ENCODE data around the gene LRIG2.
"Not testable (repeated sequence)": the region's sequence is repeated elsewhere in the genome, so short reads cannot be mapped to it uniquely, and the experiment has no call there.

Gene LRIG2

DNA sequence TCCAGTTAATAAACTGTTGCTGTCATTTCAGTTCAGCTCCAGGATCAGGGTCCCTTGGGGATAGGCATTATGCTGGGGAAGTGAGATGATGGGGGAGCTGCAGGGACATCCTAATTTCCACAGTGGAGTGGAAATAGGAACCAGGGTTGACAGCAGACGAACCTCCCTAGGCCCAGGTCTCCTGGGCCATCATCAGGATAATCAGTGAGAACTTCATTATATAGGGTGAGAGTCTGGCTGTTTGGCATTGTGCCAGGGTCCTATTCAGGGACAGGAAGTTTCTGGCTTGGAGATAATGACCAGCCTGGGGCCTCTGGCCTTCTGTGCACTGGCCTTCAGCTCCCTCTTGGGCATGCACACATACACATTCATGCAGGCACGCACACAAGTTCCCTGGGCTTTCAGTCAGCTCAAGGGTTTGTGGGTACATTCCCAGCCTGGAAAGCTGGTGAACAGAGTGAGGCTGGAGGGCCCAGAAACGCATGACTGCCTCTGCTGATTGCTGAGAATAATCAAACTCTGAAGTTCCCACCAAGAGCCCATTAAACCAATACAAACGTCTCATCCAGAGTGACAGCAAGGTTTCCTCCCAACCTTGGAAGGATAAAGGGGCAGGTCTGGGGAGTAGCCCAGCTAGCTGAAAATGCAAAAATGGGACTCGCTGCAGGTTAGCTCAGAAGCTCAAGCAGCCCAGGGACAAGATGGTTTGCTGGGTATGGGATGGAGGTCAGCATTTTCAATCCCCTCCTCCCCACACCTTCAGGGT is 13.9 kb upstream of the LRIG2 start:
- no peak for DNase-seq (ENCODE audit: low read depth in 2 of 2)

DNA sequence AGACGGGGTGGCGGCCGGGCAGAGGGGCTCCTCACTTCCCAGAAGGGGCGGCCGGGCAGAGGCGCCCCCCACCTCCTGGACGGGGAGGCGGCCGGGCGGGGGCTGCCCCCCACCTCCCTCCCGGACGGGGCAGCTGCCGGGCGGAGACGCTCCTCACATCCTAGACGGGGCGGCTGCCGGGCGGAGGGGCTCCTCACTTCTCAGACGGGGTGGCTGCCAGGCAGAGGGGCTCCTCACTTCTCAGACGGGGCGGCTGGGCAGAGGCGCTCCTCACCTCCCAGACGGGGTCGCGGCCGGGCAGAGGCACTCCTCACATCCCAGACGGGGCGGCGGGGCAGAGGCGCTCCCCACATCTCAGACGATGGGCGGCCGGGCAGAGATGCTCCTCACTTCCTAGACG is 9.5 kb upstream of the LRIG2 start:
- DNase-seq (ENCODE audit: low read depth in 2 of 2) = not testable (repeated sequence)

- no peak for DNase-seq (ENCODE audit: low read depth in 2 of 2)
Observed at GRCh38 chr1:113072141-113072756, 749 bp upstream of the LRIG2 start.

DNA sequence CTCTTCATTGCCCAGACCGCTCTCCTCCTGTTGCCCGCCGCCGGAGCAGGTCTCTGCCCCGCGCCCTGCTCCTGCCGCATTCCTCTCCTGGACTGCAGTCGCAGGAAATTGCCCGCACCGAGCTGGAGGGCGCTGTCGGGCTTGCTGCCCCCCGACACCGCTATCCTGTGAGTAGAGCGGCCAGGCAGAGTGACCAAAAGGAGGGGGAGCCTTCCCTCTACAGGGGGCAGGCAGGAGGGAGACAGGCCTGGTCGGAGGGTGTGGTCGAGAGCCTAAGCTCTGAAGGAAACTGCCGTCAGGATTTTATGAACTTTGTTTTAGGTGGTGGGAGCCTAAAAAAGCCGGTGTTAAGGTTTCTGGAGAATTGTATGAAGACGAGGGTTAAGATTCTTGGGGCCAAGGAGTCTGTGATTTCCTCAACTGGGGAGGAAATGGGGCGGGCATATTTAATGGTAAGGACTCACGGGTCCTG is 517 bp downstream of the LRIG2 start:
- DNase-seq (ENCODE audit: low read depth in 2 of 2) = no peak

GRCh38 chr1:113074237-113074636 is 1.2 kb downstream of the LRIG2 start:
- no peak for DNase-seq (ENCODE audit: low read depth in 2 of 2)

DNA sequence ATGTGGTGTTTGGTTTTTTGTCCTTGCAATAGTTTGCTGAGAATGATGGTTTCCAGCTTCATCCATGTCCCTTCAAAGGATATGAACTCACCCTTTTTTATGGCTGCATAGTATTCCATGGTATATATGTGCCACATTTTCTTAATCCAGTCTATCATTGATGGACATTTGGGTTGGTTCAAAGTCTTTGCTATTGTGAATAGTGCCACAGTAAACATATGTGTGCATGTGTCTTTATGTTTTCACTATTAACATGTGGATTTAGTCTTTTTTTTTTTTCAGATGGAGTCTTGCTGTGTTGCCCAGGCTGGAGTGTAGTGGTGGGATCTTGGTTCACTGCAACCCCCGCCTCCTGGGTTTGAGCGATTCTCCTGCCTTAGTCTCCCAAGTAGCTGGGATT is 5.0 kb downstream of the LRIG2 start:
- DNase-seq (ENCODE audit: low read depth in 2 of 2) = not testable (repeated sequence)

DNA sequence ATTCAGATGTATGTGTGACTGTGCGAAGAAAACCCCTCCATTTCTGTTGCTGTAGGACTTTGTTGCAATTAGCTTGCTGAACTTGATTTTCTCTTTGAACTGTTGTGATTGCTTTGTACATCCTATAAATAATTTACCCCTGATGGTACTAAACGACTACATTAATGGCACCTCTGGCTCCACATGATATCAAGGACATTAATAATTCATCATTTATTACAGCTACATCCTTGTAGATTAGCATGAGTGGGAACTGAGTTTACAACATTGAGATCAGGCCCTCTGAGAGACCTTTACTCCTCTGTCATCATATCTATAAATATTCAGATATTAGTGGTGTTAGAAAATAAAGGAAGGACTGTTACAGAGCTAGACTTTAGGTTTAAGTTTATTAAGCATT is 13.5 kb downstream of the LRIG2 start:
- DNase-seq (ENCODE audit: low read depth in 2 of 2) = no peak

GRCh38 chr1:113088972-113089371 is 16.0 kb downstream of the LRIG2 start:
- DNase-seq (ENCODE audit: low read depth in 2 of 2) = no peak

DNA sequence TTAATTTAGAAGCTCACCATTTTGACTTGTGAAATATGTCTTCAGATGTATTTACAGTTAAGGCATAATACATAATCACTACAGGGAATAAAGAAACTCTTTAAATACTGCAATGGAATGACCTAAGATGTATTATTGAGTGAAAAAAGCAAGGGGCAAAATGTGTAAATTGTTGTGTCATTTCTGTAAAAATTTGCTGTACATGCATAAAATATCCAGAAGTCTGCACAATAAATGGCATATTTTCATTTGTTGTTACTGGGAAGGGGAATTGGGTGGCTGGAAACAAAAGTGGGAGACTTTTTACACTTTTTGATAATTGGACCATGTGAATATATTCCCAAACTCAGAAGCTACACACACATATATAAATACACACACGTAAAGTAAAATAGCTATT is 17.1 kb downstream of the LRIG2 start:
- DNase-seq (ENCODE audit: low read depth in 2 of 2) = no peak

DNA sequence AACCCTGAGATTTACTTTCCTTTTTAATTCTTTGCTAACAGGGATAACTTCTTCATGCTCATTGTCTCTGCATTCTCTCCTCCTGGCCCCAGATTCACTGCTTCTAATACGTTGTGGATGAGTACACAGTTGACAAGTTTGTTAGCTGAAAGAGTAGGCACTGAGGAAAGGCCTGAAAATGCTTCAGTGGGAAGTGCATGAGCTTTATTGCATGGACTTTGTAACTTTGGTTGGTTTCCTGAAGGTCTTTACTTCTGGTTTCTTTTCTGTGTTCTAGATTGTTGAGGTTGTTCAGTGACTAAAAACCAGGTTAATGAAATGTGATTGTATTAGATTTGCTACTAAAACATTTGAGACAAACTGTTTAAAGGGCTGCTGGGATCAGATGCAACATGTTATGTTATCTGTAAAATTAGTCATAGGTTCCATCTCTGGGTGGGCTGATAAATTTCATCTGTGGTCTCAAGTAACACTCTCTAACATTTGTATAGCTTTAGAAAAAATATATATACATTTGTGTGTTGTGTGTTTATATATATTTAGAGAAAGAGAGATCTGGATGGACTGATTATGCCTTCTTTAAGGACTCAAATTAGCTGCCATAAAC is 19.1 kb downstream of the LRIG2 start:
- no peak for DNase-seq (ENCODE audit: low read depth in 2 of 2)

DNA sequence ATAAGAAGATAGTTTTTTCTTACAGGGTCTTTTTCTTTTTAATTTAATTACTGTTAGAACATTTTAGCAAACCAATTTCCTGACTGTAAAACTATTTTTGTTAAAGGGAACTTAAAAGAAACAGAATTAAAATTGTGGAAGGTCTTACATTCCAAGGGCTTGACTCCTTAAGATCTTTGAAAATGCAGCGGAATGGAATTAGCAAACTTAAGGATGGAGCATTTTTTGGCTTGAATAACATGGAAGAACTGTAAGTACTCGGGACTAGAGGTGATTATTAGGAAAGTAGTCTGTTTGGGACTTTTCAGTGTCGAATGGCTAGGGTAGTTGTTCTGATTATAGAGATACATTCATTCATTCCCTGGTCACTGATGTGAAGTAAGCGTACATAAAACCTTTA is 21.5 kb downstream of the LRIG2 start:
- no peak for DNase-seq (ENCODE audit: low read depth in 2 of 2)

DNA sequence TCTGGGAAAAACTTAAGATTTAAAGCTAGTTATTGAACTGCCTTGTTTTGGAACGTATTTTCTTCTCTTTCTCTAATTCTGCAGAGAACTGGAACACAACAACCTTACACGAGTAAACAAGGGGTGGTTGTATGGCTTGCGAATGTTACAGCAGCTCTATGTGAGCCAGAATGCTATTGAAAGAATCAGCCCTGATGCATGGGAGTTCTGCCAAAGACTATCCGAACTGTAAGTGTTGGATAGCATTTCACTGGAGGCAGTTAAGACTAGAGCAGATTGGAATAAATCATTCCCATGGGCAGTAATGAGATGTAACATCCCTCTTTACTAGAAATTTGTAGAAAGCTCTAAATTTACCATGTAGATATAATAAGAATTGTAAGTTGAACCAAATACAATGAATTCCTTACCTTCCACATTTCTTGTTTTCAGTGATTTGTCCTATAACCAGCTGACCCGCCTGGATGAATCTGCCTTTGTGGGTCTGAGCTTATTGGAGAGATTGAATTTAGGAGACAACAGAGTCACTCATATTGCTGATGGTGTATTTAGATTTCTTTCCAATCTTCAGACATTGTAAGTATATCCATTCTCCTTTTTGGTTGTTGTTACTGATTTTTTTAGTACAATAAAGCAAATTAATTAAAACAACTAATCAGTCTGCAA is 22.9 kb downstream of the LRIG2 start:
- DNase-seq (ENCODE audit: low read depth in 2 of 2) = no peak

GRCh38 chr1:113096493-113096892 is 23.5 kb downstream of the LRIG2 start:
- no peak for DNase-seq (ENCODE audit: low read depth in 2 of 2)

- no peak for DNase-seq (ENCODE audit: low read depth in 2 of 2)
Observed at GRCh38 chr1:113101588-113101987, 28.6 kb downstream of the LRIG2 start.

- no peak for DNase-seq (ENCODE audit: low read depth in 2 of 2)
Observed at GRCh38 chr1:113103048-113103447, 30.1 kb downstream of the LRIG2 start.

DNA sequence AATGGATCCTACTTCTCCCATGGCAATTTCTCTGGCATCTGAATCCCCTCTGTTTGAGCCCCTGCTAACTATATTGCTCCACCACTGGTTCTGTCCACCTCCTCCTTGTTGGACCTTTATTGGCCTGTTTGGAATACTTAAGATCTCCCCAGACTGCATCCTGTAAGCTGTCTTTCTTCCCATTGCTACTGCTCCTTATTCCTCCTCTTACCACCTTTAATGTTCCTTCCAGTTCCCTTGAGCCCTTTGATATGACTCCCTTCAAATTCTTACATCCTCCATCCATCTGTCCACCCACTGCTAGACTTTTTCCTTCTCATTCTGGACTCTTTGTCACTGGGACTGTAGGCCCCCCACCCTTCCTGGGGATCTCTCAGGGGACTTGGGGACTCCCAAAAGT is 31.0 kb downstream of the LRIG2 start:
- DNase-seq (ENCODE audit: low read depth in 2 of 2) = no peak

DNA sequence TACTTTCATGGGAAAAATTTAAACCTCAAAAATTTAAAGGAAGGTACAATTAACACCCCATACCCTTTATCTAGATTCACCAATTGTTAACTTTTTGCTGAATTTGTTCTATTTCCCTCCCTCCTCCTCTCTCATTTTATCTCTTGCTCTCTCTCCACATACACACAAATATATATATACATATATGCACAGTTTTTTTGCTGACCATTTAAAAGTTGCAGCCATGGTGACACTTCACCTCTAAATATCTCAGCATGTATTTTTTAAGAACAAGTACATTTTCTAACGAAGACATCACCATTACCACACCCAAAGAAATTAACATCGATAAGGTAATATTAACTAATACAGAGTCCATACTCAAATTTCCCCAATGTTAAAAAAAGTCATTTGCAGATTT is 33.9 kb downstream of the LRIG2 start:
- no peak for DNase-seq (ENCODE audit: low read depth in 2 of 2)

GRCh38 chr1:113109908-113110554 is 37.0 kb downstream of the LRIG2 start:
- no peak for DNase-seq (ENCODE audit: low read depth in 2 of 2)

- DNase-seq (ENCODE audit: low read depth in 2 of 2) = no peak
Observed at GRCh38 chr1:113118266-113118665, 45.3 kb downstream of the LRIG2 start.

DNA sequence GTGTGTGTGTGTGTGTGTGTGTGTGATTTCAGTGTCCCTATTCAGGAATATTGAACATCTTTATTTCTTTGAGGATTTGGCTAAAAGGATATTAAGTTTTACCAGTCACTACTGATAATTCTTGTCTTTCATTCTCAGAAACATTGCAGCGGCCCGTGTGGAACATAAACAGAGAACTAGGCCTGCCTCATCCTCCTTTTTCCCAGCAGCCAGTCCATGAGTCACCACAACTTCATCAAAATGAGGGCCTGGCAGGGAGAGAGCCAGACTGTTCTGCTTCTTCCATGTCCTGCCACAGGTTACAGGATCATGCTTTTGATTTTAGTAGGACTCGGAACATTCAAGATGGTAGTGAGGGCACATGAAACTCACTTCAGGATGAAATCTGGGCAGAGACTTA is 50.7 kb downstream of the LRIG2 start:
- no peak for DNase-seq (ENCODE audit: low read depth in 2 of 2)

DNA sequence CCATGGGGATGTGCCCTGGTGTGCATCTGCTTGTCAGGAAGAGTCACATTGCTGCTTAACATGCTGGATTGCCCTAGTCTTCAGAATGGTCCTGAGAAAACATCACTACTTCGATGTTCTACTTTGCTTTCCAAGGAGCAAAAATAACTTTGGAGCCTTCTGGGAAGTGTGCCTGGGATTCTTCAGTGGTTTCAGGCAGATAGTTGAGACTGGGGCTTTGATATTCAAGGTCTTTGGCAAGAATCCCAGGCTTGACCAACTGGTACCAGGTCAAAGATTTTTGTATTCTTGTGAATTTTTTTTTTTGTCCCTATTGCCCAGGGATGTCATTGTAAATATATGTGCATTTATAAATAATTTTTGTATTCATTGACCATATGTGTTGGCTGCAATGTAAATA is 51.4 kb downstream of the LRIG2 start:
- DNase-seq (ENCODE audit: low read depth in 2 of 2) = no peak

GRCh38 chr1:113125517-113125916 is 52.5 kb downstream of the LRIG2 start:
- no peak for DNase-seq (ENCODE audit: low read depth in 2 of 2)
